Sciatic nerve (tissue), 2 donors: ENCODE results near the gene UCP3. TPM values are rescaled to one million over a fixed set of nuclear protein-coding genes. Genes with fewer than 3 reads are reported as not detected.
A peak's percentile ranks its signal among the peaks of the same experiment; 100 is the strongest.

Experiments used
- ATAC-seq: fragments of 200-7000 bp; cut with Tn5 transposase; one replicate; pipeline ENCODE4 v1.9.1; 2020; ENCODE audit warnings: mild to moderate bottlenecking, moderate library complexity
- DNase-seq: peaks from one replicate; pipeline ENCODE4 v3.0.0-alpha.2; 2020; ENCODE audit warnings: low spot score
- intact Hi-C: fragments of 100-400 bp; cut with DNase I; formaldehyde crosslinking; loops from one replicate; pipeline ENCODE4 v1.14.2; 2022
- total RNA-seq: library from RNA; stranded (reverse); fragmentation: NEBNext Ultra II Directional; extraction: Animal tissue kit (Norgen Biotek cat#: 25700); gene quantifications from one replicate; pipeline ENCODE4 v1.2.1, GENCODE V29; 2021
- donor health status: DM: no; HTN: no; CAD: no.
- donor health status: DM: no; HTN: no; CAD: no.

Gene UCP3
- total RNA-seq, 1 donor from 2014 or later = 2.6 TPM

DNA sequence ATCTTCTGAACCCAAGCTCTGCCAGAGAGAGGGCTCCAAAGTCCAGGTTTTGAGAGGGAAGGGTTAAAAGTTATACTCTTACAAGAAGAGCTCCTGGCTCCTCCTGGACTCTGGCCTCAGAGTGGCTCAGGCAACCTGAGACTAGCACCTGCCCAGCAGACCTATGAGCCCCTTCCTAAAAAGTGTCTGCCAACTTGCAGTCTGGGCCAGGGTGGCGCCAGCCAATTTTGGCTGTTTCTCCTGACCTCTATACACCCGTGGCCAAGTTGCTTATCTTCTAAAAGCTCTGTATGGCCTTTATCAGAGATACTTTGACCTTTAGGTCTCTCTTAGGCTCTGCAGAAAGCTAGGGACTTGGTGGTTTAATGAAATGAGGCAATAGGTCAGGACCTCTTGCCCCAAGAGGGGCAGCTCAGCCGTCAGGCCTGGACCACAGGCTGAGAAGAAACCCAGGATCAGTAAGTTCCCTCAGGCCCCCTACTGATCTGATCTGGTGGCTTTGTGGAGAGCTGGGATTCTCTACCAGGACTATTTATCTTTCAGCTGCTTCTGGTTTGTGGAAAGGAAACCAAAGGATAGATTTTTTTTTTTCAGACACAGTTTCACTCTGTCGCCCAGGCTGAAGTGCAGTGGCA, 10.3 kb upstream of the UCP3 start:
- intact Hi-C loops = loop anchor here (10.0 kb wide), 1 partner anchor 54 kb away; no protein-coding TSS in a partner anchor
- DNase-seq (no peak), ATAC-seq (peak; percentile 12)

GRCh38 chr11:74018331-74019005, 9.6 kb upstream of the UCP3 start:
- DNase-seq (peak; percentile 89), ATAC-seq (peak; percentile 95)
- intact Hi-C loops = loop anchor here (10.0 kb wide), 1 partner anchor 54 kb away; no protein-coding TSS in a partner anchor

DNA sequence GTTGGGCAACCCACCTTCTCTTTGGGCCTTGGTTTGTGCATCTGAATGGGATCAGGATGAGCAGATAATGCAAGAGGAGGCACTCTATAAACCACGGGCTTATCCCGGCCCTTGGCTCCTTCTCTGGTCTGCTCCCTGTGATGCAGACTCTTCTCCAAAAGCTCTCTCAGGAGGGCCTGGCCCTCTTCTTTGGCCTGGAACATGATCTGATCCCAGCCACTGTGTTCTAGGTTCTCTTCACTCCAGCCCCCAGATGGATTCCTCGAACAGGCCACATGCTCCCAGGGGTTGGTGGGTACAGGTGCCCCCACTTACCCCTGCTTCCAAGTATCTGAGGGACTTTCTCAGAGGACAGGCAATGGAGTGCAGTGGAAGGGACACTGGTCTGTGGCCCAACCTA, 8.7 kb upstream of the UCP3 start:
- ATAC-seq (no peak), DNase-seq (no peak)
- intact Hi-C loops = loop anchor here (10.0 kb wide), 1 partner anchor 53 kb away; no protein-coding TSS in a partner anchor

GRCh38 chr11:74015919-74016684, 7.2 kb upstream of the UCP3 start:
- no peak for ATAC-seq
- intact Hi-C loops = loop anchor here (10.0 kb wide), 1 partner anchor 51 kb away; no protein-coding TSS in a partner anchor
- no peak for DNase-seq

DNA sequence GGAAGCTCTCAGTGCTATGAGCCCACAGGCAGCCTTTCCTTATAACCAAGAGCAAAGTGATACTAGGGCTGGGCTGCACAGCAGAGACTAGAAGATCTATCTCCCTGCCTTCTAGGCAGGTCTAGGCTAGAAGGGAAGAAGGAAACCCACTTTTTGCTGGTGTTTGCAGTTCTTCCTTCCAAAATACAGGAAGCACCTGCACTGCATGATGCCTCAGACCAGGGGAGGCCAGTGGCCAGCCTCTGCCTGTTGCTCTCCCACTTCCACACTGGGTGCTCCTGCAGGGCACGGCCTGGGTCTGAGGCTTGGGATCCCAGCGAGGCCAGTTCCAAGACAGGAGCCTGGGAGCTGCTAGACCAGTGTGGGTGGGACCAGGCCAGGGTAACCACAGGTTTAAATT, 6.0 kb upstream of the UCP3 start:
- DNase-seq (no peak), ATAC-seq (no peak)
- intact Hi-C loops = loop anchor here (10.0 kb wide), 1 partner anchor 50 kb away; no protein-coding TSS in a partner anchor

- ATAC-seq (no peak), DNase-seq (no peak)
- intact Hi-C loops = loop anchor here (10.0 kb wide), 1 partner anchor 48 kb away; no protein-coding TSS in a partner anchor
Measured at GRCh38 chr11:74013141-74013540, 4.3 kb upstream of the UCP3 start.

DNA sequence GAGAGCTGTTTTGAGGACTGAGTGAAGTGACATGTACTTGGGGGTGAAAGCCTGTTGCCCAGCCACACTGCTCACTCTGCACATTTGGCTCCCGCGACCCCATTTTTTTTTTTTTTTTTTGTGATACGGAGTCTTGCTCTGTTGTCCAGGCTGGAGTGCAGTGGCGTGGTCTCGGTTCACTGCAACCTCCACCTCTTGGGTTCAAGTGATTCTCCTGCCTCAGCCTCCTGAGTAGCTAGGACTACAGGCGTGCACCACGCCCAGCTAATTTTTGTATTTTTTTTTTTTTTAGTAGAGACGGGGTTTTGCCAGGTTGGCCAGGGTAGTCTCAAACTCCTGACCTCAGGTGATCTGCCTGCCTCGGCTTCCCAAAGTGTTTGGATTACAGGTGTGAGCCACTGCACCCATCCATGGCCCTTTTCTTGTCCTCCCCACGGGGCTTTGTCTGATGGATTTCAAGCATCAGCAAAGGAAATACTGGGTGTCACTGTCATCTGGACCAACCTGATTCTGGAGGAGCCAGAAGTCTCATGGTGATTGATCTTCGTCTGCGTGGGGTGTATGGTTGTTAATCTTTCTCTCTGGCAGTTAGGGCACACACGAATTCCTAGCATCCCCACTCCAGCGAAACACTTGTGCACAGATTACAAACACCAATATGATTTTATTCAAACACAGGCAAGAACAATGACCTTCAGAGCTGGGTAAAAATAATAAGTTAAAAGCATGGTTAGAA, 3.4 kb upstream of the UCP3 start:
- ATAC-seq = no peak
- DNase-seq = no peak
- intact Hi-C loops = loop anchor here (10.0 kb wide), 1 partner anchor 47 kb away; no protein-coding TSS in a partner anchor

DNA sequence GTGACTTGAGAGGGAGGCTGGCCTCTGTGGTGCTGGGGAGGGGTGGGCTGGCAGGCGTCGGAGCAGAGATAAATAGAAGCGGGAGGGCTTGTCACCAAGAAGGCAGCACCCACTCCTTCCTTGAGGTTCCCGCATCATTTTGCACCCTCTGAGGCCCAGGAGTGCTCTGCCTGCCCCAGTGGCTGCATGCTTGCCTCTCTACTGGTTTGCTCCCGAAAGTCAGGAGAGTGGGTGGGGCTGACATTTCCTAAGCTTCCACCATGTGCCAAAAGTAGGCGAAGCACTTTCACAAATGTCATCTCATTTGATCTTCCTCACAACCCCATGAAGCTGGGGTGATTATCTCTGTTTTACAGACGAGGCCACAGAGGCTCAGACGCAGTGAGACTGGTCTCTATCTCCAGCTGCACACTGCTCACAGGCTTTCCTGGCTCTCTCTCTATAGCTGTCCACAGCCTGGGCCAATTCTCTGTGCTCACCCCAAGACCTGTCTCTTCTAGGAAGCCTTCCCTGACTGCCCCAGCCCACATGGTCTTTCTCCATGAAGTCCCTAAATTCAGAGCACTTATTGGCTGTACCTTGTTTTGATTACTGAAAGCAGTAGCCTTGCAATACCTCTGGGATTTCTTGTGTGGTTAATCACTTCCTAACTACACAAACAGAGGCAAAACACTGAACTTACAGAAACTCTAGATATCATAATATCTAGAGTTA, 2.6 kb upstream of the UCP3 start:
- ATAC-seq = peak; percentile 21
- intact Hi-C loops = loop anchor here (10.0 kb wide), 1 partner anchor 47 kb away; no protein-coding TSS in a partner anchor
- DNase-seq = no peak

GRCh38 chr11:74010306-74011300, 1.7 kb upstream of the UCP3 start:
- intact Hi-C loops = loop anchor here (10.0 kb wide), 1 partner anchor 46 kb away; no protein-coding TSS in a partner anchor
- no peak for DNase-seq
- no peak for ATAC-seq

GRCh38 chr11:74009675-74010305, 905 bp upstream of the UCP3 start:
- no peak for DNase-seq
- intact Hi-C loops = loop anchor here (10.0 kb wide), 1 partner anchor 45 kb away; no protein-coding TSS in a partner anchor
- no peak for ATAC-seq

- DNase-seq (no peak), ATAC-seq (no peak)
- intact Hi-C loops = no loop called here
Measured at GRCh38 chr11:74009230-74009547, 304 bp upstream of the UCP3 start.

GRCh38 chr11:74007691-74008372, 1.1 kb downstream of the UCP3 start:
- ATAC-seq = no peak
- no peak for DNase-seq
- intact Hi-C loops = no loop called here

- ATAC-seq = no peak
- peak; percentile 19 for DNase-seq
- intact Hi-C loops = no loop called here
Measured at GRCh38 chr11:74006743-74007304, 2.1 kb downstream of the UCP3 start.

- ATAC-seq = no peak
- intact Hi-C loops = no loop called here
- peak; percentile 49 for DNase-seq
Measured at GRCh38 chr11:74005721-74006517, 3.0 kb downstream of the UCP3 start.
